T-helper 2 cell treated with Interferon-gamma antibody and Interleukin-4, amounts not matched to agents 100 ng/mL and 5 ng/mL, for 36 hours (primary cell): Measurements from ENCODE around the gene IFIT3. TPM values are rescaled to one million over a fixed set of nuclear protein-coding genes. Genes with fewer than 3 reads are reported as not detected.
"Not testable (repeated sequence)": the region's sequence is repeated elsewhere in the genome, so short reads cannot be mapped to it uniquely, and the experiment has no call there.

Experiments used
- intact Hi-C: fragments of 100-400 bp; cut with micrococcal nuclease; formaldehyde crosslinking; loops from one replicate; pipeline ENCODE4 v1.15.1; 2023
- total RNA-seq: library from RNA; stranded (reverse); gene quantifications from 2 replicates; pipeline ENCODE4 v1.2.3, GENCODE V29; 2022

The IFIT3 gene
- total RNA-seq, 1 donor from 2014 or later: 11.1 TPM

GRCh38 chr10:89303161-89303560, 24.6 kb upstream of the IFIT3 start:
- intact Hi-C loops: no loop called here

GRCh38 chr10:89304026-89304425, 23.8 kb upstream of the IFIT3 start:
- intact Hi-C loops: no loop called here

- intact Hi-C loops: no loop called here
These were observed 23.4 kb upstream of the IFIT3 start for GRCh38 chr10:89304446-89304845.

- intact Hi-C loops: no loop called here
These were observed 22.9 kb upstream of the IFIT3 start for GRCh38 chr10:89304925-89305324.

- intact Hi-C loops: no loop called here
These were observed 21.9 kb upstream of the IFIT3 start for GRCh38 chr10:89305766-89306433.

- intact Hi-C loops: no loop called here
These were observed 21.1 kb upstream of the IFIT3 start for GRCh38 chr10:89306434-89307268.

GRCh38 chr10:89307269-89307577, 20.6 kb upstream of the IFIT3 start:
- intact Hi-C loops: no loop called here

- intact Hi-C loops: no loop called here
These were observed 19.5 kb upstream of the IFIT3 start for GRCh38 chr10:89308266-89308665.

GRCh38 chr10:89308736-89309135, 19.1 kb upstream of the IFIT3 start:
- intact Hi-C loops: no loop called here

GRCh38 chr10:89309156-89310055, 18.4 kb upstream of the IFIT3 start:
- intact Hi-C loops: no loop called here

GRCh38 chr10:89310056-89310893, 17.5 kb upstream of the IFIT3 start:
- intact Hi-C loops: no loop called here

GRCh38 chr10:89312973-89313372, 14.8 kb upstream of the IFIT3 start:
- intact Hi-C loops: no loop called here

- intact Hi-C loops: no loop called here
These were observed 13.1 kb upstream of the IFIT3 start for GRCh38 chr10:89314676-89315075.

- intact Hi-C loops: not testable (repeated sequence)
These were observed 9.8 kb upstream of the IFIT3 start for GRCh38 chr10:89318047-89318446.

- intact Hi-C loops: not testable (repeated sequence)
These were observed 2.7 kb upstream of the IFIT3 start for GRCh38 chr10:89325081-89325480.

- intact Hi-C loops: not testable (repeated sequence)
These were observed 1.9 kb upstream of the IFIT3 start for GRCh38 chr10:89325856-89326255.

GRCh38 chr10:89329151-89329550, 1.4 kb downstream of the IFIT3 start:
- intact Hi-C loops: no loop called here

- intact Hi-C loops: not testable (repeated sequence)
These were observed 2.2 kb downstream of the IFIT3 start for GRCh38 chr10:89330014-89330413.

GRCh38 chr10:89330537-89331212, 2.9 kb downstream of the IFIT3 start:
- intact Hi-C loops: no loop called here

GRCh38 chr10:89331487-89332122, 3.8 kb downstream of the IFIT3 start:
- intact Hi-C loops: loop anchor here (1.0 kb wide), 2 partner anchors 30 to 370 kb away; partner anchors contain the start of gene KIF20B
